Kidney epithelial cell (primary cell): ENCODE results near the gene IL20. TPM values are rescaled to one million over a fixed set of nuclear protein-coding genes. Genes with fewer than 3 reads are reported as not detected.

Source experiments
- DNase-seq: peaks from one replicate; pipeline ENCODE4 v3.0.0-alpha.2; 2010; ENCODE audit warnings: low read depth
- H3K27me3 ChIP-seq: 2 replicates; pipeline ENCODE4 v1.6.0; 2011; ENCODE audit warnings: low read length; ENCODE audit not compliant: control insufficient read depth, insufficient read depth
- H3K36me3 ChIP-seq: 2 replicates; pipeline ENCODE4 v1.5.1; 2011; ENCODE audit warnings: low read length; ENCODE audit not compliant: control insufficient read depth, insufficient read depth
- H3K4me3 ChIP-seq: 2 replicates; pipeline ENCODE4 v1.5.1; 2011; ENCODE audit warnings: low read depth, mild to moderate bottlenecking, control low read depth, low read length
- CTCF ChIP-seq: IDR thresholded peaks from 2 replicates; pipeline ENCODE4 v1.5.1; 2011; ENCODE audit warnings: mild to moderate bottlenecking, moderate library complexity, low read length, control low read depth, inconsistent platforms; ENCODE audit not compliant: insufficient read depth, poor library complexity, severe bottlenecking
- total RNA-seq: library from RNA; depleted of rRNA; stranded (reverse); fragments of >200 nt; gene quantifications from 2 replicates; pipeline ENCODE4 v1.2.3, GENCODE V29; 2015

The IL20 gene
- total RNA-seq, 1 donor from 2014 or later, result not detected

- DNase-seq, result no peak
- H3K4me3 ChIP-seq, result no peak overlapping the region
- H3K27me3 ChIP-seq, result peaks cover 14% of the 10 kb centered on the region
- no peaks in the 10 kb centered on the region for H3K36me3 ChIP-seq
- no peak for TF ChIP-seq CTCF
These were observed 33.0 kb upstream of the IL20 start for GRCh38 chr1:206832352-206832880.

DNA sequence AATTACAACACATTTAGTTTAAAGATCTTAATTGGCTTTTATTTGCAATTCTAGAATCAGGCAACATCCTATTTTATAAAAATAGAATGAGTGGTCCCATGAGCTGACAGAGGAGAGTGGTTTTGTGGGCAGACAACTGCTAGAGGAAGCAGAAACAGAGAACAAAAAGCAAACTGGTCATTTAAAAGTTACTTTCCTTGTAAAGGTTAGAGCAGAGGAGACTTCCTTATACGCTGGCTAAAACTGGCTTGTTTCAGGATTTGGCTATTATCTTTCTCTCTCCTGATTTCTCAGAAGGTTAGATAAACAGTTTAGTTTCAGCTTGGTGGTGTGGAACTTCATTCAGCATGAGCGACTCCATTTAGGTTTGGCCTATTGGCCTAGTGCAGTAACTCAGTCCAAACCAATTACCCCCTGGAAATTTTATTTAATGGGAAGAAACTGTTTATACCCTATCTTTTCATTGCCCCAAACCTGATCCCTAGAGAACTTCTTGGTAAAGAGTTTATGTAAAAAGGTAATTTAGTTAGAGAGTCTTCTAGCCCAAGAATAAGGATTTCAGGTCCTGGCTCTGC, 32.2 kb upstream of the IL20 start:
- peaks cover 14% of the 10 kb centered on the region for H3K27me3 ChIP-seq
- H3K36me3 ChIP-seq, result no peaks in the 10 kb centered on the region
- no peak for TF ChIP-seq CTCF
- no peak overlapping the region for H3K4me3 ChIP-seq
- DNase-seq, result no peak

DNA sequence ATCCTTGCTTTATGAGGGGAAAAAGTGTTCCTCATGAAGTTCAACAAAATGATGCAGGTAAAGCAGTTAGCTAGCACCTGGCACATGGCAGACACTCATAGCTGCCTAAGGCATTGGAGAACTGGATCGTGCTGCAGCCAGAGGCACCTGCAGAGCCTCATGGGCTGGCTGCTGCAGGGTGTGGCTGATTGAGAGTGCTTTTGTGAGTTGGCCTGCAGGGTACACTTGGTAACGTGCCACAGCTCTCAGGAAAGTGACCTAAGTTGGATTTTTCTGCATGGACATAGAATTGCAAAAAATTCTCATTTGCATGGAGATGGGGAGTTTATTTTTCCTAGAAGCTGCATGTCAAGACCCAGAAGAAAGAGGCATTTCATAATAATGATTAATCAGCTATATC, 31.6 kb upstream of the IL20 start:
- H3K36me3 ChIP-seq, result no peaks in the 10 kb centered on the region
- no peak for DNase-seq
- TF ChIP-seq CTCF, result no peak
- H3K4me3 ChIP-seq, result no peak overlapping the region
- peaks cover 14% of the 10 kb centered on the region for H3K27me3 ChIP-seq

DNA sequence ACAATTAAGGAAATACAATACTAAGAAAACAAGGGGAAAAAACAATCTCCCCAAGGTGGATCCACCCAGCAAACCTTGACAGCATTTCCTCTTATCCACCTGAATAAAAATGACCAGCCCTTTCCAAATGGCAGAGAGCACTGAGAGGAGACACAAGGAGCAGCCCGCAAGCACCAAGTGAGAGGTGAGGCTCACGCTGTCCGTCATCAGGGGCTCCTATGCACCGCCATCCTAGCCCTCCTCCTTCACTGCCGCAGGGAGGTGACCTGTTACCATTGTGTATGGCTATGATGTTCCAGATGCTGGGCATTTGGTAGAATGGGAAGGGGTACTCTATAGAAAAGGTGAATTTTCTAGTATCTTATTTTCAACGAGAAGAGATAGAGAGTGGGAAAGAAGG, 31.2 kb upstream of the IL20 start:
- no peak for TF ChIP-seq CTCF
- H3K4me3 ChIP-seq, result no peak overlapping the region
- no peak for DNase-seq
- peaks cover 14% of the 10 kb centered on the region for H3K27me3 ChIP-seq
- no peaks in the 10 kb centered on the region for H3K36me3 ChIP-seq

GRCh38 chr1:206834711-206835110, 30.7 kb upstream of the IL20 start:
- H3K27me3 ChIP-seq, result peaks cover 14% of the 10 kb centered on the region
- H3K4me3 ChIP-seq, result no peak overlapping the region
- no peak for DNase-seq
- no peaks in the 10 kb centered on the region for H3K36me3 ChIP-seq
- TF ChIP-seq CTCF, result no peak

- TF ChIP-seq CTCF, result no peak
- Histone ChIP-seq H3K4me3 (no peak overlapping the region), H3K27me3 (peaks cover 14% of the 10 kb centered on the region), H3K36me3 (no peaks in the 10 kb centered on the region)
- no peak for DNase-seq
These were observed 30.2 kb upstream of the IL20 start for GRCh38 chr1:206835186-206835585.
